GM04504 (cell line): ENCODE data around the gene KRT14.
"Not testable (repeated sequence)": the region's sequence is repeated elsewhere in the genome, so short reads cannot be mapped to it uniquely, and the experiment has no call there.

Experiments used
- DNase-seq: peaks from one replicate; pipeline ENCODE4 v3.0.0-alpha.2; 2012; ENCODE audit warnings: low read depth

KRT14 gene

DNA sequence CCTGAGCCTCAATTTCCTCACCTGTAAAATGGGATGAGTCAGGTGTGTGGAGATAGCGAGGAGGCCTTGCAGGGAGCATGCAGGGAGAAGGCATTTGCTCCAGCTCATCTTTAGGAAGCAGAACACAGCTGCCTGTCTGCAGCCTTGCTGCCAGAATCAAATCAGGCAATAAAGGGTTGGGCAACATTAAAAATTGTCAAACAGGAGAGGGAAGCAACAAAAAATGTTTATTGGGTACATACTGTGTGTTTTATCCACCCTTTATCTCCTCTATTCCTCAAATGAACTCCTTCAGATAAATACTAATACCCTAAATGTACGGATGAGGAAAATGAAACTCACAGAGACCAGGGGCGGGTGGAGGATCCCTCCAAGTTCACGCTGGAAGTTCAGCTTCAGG lies 13.6 kb upstream of the KRT14 start:
- DNase-seq = no peak

DNA sequence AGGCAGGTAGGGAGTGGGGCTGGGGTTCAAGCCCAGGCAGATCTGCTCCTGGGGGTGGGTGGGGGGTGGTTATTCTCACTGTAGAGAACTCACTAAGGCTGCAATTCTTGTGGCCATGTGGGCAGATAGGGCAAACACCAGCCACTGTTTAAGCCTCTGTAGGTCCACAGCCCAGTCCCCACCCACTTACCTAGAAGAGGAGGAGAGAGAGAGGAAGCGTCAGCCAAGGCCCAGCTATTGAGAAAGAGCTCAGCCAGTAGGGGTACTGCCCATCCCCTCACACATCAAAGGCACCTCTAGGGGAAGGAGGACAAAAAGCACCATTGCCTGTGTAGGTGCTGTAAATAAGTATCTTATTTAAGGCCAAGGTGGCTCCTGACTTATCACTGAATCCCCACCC lies 13.0 kb upstream of the KRT14 start:
- no peak for DNase-seq

DNA sequence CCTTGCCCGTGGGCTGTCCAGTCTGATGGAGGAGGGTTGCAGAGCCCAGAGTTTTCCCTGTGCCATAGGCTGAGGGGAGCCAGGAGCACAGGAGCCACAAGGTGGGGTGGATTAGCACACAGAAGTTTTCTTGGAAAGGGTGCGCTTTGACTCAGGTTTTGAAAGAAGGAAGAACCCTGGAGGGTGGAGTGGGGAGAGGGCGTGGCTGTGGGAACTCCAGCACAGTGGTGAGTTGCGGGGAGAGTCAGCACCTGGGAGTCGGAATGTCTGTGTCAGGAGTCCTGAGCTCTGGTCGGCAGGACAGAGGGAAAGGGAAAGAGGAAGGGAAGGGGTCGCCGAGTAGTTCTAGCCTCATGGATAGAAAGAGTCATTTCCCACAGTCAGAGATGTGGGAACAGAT lies 8.9 kb upstream of the KRT14 start:
- no peak for DNase-seq

DNA sequence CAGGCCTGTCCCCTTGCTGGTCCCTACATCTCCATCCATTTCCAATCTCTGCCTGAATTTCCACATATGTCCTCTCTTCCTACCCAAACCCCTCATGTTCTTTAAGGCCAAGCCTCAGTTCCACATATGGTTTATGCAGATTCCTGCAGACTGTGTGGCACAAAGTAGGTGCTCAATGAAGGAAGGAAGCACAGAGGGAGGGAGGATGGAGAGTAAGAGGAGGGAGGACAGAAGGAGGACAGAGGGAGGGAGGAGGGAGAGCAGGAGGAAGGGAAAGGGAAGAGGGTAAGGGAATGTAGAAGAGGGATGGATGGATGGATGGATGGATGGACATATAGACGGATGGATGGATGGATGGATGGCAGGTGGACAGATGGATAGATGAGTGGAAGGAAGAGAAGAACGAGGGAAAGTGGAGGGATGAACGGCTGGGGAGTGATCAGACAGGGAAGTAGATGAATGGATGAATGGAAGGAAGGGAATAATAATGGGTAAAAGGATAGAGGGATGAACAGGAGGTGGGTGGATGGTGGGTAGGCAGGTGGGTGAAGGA lies 7.7 kb upstream of the KRT14 start:
- no peak for DNase-seq

DNA sequence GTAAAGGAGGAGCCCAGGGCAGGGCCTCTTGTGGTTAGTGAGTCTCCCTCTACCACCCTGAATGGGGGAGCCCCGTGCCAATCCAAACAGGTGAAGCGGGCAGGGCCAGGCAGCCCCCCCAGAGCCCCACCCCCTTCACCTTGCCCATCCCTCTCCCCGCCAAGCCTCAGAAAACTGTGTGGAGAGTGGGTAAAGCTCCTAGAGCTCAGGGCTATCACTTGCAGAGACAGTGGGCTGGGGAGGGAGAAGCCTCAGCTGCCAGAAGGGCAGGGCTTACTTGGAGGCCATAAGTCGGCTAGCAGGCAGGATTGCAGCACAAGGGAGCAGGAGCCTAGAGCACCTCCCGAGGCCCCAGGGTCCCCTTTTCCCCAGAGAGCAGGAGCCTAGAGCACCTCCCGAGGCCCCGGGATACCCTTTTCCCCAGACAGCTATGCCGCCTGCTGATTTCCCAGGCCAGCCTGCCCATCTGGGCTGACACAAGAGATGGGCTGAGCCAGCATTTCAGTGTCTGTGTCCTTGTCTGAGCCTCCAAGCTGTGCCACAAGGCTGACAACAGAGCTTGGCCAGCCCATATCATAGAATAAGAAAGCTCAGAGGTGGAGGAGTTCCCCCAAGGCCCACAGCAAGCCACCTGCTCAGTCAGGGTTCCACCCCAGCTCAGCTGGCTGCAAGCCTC lies 6.7 kb upstream of the KRT14 start:
- DNase-seq = no peak

DNA sequence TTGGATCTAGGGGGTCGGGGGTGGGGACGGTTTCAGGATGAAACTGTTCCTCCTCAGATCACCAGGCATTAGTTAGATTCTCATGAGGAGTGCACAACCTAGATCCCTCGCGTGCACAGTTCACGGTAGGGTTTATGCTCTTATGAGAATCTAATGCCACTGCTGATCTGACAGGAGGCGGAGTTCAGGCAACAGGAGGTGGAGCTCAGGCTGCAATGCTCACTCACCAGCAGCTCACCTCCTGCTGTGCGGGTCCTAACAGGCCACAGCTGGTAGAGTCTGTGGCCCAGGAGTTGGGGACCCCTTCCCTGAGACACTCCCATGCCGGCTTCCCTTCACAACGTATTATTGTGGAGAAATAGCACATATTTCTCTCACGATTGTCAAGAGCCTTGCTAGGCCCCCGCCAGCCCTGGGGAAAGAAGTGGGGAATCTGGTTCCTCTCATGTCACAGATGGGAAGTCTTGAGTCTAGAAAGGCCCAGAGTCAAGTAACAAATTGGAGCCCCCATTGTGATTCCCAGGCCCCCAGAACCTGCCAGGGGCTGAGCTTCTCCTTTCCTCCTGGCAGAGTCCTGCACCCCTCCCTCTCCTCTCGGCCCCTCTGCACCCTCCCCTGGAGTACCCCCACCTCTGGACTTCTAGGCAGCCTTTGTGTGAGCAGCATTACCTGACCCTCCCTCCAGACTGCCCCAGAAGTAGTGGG lies 6.1 kb upstream of the KRT14 start:
- no peak for DNase-seq

DNA sequence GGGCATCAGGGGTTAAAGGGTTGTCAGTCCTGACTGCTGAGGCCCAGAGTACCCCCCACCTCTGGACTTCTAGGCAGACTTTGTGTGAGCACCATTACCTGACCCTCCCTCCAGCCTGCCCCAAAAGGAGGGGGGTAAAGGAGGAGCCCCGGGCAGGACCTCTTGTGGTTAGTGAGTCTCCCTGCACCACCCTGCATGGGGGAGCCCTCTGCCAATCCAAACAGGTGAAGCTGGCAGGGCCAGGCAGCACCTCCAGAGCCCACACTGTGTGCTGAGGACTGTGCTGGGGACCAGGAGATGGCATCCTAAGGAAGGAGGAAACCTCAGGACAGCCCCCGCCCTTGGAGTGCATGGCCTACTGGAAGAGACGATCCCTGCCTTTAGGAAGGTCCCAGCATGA lies 2.6 kb upstream of the KRT14 start:
- no peak for DNase-seq

DNA sequence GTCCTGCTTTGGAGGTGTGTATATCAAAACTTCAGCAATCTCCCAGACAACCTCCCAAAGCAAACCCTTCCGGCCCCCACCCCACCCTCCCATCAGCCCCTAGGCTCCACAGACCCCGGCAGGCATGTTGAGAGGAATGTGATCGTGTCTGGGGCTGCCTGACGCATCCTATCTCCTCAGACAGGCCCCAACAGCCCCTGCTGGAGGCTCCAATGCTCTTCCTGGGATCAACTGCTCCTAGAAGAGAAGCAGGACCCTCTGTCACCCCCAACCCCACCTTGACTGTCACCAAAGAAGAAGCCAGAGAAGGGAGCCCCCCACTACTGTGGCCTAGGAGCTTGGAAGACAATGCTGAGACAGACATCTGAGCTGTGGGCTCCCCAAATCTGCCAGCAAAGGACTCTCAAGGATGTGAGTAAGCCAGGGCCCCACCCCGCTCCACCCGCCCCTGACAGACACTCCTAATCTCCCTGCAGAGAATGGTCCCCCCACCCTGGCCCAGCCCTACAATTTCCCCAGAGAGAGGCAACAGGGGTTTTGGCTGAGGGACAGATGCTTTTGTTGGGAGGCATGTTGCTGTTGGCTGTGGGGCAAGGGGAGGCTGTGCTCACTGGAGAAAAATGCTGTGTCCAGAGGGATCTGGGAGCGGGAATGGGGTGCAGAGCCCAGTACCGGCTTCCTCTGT lies 1.6 kb upstream of the KRT14 start:
- no peak for DNase-seq

DNA sequence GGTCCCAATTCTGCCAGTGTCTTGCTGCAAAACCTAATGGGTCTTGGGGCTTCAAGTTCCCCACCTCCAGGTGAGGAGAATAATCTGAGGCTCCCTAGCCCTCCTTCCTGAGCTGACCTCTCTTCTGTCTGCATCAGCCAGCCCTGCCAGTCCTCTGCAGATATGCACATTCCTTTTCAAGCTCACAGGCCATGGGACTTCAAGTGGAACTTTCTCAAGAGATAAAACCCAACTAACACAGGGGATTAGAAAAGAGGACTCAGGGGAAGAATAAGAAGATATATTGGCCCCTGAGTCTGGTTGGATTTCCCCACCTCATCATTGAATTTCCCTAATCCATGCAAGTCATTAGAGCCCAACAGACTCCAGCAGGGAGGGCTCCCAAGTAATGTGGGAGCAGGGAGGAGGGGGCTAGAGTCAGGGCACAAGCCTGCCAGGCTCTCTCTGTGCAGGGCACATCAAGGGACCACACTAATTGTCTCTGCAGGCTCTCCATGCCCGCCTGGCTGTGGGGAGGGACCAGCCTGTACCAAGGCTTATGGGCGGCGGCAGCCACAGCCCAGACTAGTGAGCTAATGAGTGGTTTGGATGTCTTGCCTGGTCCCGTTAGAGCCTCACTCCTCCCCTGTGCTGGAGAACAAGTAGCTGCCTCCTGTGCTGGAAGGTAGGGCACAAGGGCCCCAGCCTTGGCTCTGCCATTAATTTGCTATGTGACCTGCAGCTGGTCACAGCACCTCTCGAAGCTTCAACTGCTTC lies 1.2 kb downstream of the KRT14 start:
- DNase-seq = no peak

DNA sequence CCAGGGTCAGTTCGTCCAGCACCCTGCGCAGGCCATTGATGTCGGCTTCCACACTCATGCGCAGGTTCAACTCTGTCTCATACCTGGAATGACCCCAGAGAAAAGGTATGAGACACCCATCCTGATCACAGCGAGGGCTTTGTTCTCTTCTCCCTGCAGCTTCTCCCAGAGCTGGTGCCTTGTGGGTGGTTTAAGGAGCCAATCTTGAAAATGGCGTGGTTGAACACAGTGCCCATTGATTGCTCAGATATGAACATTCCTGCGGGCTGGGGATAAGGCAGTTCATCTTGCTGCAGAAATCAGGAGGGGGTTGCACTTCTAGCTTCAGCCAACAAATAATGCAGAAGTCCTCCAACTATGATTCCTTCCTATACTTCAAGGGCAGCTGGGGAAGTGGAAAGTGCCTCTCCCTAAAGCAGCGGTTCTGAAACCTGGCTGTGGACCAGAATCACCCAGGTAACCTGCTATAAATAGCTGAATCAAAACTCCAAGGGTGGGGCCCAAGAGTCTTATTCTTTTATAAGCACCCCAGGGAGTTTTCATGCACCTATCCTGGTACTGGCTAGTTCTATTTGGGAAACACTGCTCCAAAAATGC lies 2.3 kb downstream of the KRT14 start:
- DNase-seq = not testable (repeated sequence)

DNA sequence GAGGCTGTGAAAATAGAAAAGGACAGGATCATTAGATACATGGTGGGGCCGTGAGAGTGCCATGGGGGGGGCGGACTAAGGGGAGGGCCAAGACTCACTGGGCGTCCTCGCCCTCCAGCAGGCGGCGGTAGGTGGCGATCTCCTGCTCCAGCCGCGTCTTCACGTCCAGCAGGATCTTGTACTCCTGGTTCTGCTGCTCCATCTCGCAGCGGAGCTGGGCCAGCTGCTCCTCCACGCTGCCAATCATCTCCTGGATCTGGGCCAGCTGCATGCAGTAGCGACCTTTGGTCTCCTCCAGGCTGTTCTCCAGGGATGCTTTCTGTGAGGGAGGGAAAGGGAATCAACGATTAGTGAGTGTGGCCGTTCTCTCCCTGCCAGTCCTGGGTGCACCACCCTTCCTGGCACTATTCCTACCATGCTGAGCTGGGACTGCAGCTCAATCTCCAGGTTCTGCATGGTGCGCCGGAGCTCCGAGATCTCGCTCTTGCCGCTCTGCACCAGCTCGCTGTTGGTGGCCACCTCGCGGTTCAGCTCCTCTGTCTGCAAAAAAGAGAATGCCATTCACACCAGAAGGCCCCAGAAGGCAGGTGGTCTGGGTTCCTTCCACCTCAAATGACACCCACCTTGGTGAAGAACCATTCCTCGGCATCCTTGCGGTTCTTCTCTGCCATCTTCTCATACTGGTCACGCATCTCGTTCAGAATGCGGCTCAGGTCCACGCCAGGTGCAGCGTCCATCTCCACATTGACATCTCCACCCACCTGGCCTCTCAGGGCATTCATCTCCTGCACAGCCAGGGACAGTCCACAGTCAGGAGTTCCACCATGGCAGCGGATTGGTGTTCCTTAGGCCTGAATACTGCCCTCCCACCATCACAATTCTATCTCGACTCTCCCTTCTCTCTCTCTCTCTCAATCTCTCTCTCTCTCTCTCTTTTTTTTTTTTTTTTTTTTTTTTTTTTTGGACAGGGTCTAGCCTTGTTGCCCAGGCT lies 3.3 kb downstream of the KRT14 start:
- no peak for DNase-seq

DNA sequence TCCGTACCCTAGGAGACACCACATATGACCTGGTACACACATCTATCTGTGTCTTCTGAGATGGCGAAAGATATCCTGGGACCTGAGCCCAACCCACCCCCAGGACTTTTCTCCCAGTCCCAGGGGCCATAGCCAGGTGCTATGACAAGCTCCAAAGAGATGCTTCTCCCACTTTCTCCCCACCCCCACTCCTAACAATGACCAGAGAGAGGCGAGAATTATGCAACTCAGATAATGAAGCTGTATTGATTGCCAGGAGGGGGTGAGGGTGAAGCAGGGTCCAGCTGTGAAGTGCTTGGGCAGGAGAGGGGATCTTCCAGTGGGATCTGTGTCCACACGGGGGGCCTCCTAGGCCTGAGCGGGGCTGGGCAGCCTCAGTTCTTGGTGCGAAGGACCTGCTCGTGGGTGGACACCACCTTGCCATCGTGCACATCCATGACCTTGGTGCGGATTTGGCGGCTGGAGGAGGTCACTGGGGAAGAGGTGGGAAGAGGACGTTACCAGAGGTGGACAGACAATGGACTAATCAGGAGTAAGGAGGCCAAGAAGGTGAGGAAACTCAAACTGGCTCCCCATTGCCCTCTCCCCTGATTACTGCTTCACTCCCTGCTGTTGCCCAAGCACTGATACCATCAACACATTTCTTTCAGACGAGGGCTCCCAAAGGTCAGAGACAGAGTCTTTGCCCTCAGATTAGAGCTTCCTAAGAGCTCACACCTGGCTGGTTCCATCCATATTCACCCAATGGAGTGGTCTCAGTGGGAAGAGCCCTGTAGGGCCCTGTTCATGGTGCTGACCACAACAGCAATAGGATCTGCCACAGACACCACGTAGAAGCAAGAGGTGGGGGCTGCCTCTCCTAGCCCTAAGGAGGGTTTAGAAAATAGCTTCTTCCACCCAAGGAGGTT lies 4.4 kb downstream of the KRT14 start:
- not testable (repeated sequence) for DNase-seq

DNA sequence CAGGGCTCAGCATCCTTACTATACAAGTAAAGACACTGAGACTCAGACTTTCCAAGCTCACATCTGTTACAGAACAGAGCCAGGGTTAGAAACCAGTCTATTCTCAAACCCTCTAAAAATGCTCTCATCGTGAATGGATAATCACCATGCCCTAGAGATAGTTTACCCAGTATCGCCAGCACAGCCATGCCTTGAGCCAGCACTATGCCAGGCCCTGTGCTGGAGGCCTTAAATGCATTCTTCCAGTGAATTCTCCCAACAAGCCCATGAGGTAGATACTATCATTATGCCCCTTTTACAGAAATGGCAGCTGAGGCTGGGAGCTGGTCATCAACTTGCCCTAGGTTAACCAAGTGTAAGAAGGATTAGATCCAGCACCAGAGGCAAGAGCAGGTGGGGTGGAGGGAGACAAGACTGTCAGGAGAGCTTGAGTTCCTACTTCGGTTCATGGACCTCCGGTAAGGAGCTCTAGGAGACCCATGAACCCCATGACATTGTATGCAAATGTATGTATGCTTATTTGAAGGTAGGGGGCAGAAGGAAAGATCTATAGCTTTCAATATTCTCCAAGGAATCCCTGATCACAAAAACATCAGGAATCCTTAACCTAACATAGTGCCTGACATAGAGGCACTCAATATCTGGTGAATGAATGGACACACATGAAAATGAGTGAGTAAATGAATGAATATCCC lies 5.2 kb downstream of the KRT14 start:
- DNase-seq = no peak

DNA sequence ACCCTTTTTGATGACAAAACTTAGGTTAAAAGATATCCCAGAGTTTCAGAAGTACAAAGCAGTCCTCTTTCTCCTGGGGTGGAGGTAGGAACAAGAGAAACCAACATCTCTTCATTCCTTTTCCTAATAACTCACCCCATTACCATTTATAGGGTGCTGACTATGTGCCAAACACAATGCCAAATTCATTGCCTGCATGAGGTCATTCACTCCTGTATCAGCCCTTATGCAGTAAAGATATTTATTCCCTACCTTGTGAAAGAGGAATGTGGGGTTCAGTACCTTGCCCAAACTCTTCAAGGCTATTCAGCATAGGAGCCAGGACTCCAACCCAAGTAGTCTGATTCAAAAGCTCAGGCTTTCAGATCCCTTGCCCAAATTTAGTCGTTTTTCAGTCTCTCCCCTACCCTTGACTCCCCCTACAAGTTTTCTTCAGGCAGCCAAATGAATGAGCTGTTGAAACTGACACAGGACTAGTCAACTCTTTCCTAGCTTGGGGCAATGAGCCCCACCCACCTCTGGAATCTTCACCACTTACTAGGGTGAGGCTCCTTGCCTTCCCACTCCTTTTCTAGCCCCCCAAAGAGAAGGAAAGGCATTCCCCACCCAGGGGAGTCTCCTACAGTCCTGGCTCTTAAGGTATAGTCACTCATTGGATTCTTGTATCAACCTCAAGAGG lies 5.9 kb downstream of the KRT14 start:
- DNase-seq = no peak

DNA sequence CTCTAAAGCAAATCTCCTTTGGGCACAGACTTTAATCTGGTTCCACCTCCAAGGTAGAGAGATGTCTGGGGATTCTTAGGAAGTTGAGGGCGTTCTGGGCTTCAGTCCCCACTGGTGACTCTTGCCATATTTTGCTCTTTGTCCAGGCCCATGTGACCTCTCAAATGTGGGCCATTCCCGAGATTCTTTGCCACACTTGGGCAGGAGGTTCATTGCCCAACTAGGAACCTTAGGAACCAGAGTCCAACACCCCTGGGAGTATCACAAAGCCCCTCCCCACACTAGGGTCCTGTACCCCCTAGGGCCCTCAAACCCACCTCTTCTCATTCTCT lies 6.5 kb downstream of the KRT14 start:
- DNase-seq = no peak

DNA sequence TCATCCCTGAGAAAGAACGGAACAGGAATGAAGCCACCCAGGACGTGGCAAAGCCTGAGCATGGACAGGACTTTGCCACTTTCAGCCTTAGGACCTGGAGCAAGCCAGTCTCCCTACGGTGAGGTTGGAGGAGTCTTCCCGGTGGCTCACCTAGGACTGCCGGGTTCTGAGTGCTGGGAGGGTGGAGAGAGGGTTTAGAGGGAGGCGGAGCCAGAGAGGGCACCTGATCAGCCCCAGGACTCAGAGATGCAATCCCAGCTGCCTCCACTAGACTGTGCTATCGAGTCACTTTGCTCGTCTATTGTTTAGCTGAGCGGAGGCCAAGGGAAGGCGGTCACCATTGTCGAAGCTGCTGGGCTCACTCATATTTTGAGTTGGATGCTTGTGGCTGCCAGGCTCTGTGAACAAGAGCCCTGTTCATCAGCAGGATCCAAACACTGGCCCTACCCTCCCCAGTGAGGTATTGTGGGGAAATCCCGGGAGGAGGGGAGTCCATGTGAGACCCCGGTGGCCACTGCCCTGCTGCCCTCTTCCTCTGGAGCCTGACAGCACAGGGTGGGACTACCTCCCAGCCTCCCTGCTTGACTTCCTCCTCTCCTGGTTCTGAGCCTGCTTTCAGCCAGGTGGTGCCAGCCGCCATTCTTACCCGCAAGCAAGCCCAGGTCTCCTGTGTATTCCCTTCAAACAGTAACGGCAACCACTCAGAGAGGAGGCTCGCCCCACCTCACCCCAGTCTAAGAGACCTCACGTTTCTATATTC lies 7.0 kb downstream of the KRT14 start:
- DNase-seq = peak; percentile 60

DNA sequence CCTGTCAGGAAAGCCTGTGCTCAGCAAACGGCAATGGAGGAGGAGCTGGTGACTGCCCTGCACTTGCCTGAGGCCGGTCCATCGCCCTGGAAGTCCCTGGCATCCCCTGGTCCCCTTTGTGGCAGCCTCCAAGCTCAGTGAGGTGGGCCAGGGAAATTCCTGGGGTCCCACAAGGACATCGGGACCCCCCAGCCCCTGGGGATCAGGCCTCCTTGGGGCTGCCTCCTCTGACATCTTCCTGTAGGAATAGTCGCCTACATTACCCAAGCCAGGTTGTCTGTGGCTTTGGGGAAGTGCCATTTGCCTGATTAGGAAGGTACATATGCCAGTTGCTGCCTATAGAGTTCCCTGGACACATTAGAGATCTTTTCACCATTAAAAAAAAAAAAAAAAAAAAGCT lies 7.7 kb downstream of the KRT14 start:
- no peak for DNase-seq

DNA sequence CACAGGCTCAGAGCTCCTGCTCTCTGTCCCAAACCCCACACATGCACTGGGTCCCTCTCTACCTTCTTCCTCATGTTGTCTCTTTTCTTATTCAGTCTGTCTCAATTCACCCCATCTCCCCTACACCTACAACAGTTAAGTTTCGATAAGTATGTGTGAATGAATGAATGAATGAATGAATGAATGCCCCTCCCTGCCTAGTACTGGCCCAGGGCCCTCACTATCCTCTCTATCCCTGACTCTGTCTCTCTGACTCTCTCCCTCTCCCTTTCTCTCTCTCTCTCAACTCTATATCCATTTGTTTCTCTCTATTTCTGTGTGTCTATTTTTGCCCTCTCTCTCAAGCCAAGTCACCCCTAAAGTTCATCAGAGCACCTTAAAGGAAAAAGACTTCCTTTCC lies 8.2 kb downstream of the KRT14 start:
- no peak for DNase-seq
